ENCODE measurements around the gene WARS2.

WARS2 gene

GRCh38 chr1:118992868-118993699 lies 147.4 kb downstream of the WARS2 start:
- no peak for DNase-seq

- DNase-seq: no peak
Observed at GRCh38 chr1:118992237-118992825, 148.1 kb downstream of the WARS2 start.

GRCh38 chr1:118991448-118991847 lies 149.0 kb downstream of the WARS2 start:
- DNase-seq: no peak

GRCh38 chr1:118990513-118991152 lies 149.8 kb downstream of the WARS2 start:
- DNase-seq: no peak

GRCh38 chr1:118989878-118990378 lies 150.5 kb downstream of the WARS2 start:
- no peak for DNase-seq

GRCh38 chr1:118989006-118989815 lies 151.2 kb downstream of the WARS2 start:
- DNase-seq: no peak

- no peak for DNase-seq
Observed at GRCh38 chr1:118988186-118989005, 152.1 kb downstream of the WARS2 start, which contains the start of gene TBX15. Gene TBX15 (minus strand): TSS chr1:118988343. CDS start chr1:118987795, 548 bp downstream.

- no peak for DNase-seq
Observed at GRCh38 chr1:118987468-118988185, 152.8 kb downstream of the WARS2 start.

GRCh38 chr1:118986555-118987467 lies 153.6 kb downstream of the WARS2 start:
- no peak for DNase-seq

GRCh38 chr1:118985640-118986554 lies 154.6 kb downstream of the WARS2 start:
- no peak for DNase-seq

GRCh38 chr1:118984722-118985639 lies 155.5 kb downstream of the WARS2 start:
- DNase-seq: no peak

- DNase-seq: no peak
Observed at GRCh38 chr1:118984086-118984721, 156.2 kb downstream of the WARS2 start.

- no peak for DNase-seq
Observed at GRCh38 chr1:118983558-118984041, 156.9 kb downstream of the WARS2 start.

- no peak for DNase-seq
Observed at GRCh38 chr1:118982821-118983557, 157.5 kb downstream of the WARS2 start.

- no peak for DNase-seq
Observed at GRCh38 chr1:118982266-118982665, 158.2 kb downstream of the WARS2 start.

- no peak for DNase-seq
Observed at GRCh38 chr1:118981436-118981835, 159.0 kb downstream of the WARS2 start.
